Heart left ventricle (tissue), 13 donors: ENCODE data around the gene ASTN2.

Experiments
- POLR2A ChIP-seq, 2 donors: fragments of 450-650 bp; IDR thresholded peaks; one replicate each; pipeline ENCODE4 v1.6.1; 2017; ENCODE audit warnings: antibody characterized with exemption in 2 of 2, mild to moderate bottlenecking in 2 of 2, moderate library complexity in 2 of 2
- TF ChIP-seq, protein P1 (sequence below), 12 donors: fragments of 200-600 bp; sonication (generic) in 4 of 12; IDR thresholded peaks; one replicate each; pipeline versions ENCODE4 v1.5.0 to v1.8.0; 2018 to 2022; ENCODE audit warnings: antibody characterized with exemption in 12 of 12, mild to moderate bottlenecking in 5 of 12
- donor health status: ischemic (EF 13 %, LVEDD 7.1; RV severe dilation, severe dysfunction).
- donor health status: DM: no; HTN: yes; CAD: no.
- donor health status: DM: no; HTN: no; CAD: no.
- donor health status: ischemic (EF 25% LVEDD 6.9; RV normal size, moderate dysfunction).
- donor health status: ischemic (EF 25% LVEDD 5.7; RV mildly dilated, moderate dysfunction).
- donor health status: ischemic (EF 35%, LVEDD 5.7; RV mildly dilated, moderate dysfunction).
- donor health status: nonischemic (EF 11% LVEDD 7.7; RV severe dilation, severe dysfunction).
- donor health status: DM: yes; HTN: yes; CAD: no.
- donor health status: PGD.
- donor health status: ischemic (EF 29% LVEDD 5.4; RV normal size, mild dysfunction).
- donor health status: nonischemic (EF 23%, LVEDD 6.1; RV moderate dilation, normal function).

DNA sequence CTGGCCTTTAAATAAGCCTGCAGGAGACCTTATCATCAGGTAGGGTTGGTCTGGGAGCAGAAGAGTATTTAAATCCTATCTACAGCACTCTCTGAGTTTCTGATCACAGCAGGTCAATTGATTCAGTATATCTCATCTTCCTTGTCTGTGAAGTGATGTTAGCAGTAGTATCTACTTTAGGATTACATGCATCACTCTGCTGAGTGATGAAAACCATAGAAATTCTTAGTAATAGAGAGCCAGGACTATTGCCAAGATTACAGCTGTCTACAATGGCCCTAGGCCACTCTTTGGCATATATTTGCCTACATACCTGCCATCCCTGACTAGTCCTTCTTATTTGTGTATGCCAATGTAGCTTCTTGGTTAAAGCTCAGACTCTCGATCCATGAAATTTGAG is 183.8 kb downstream of the ASTN2 start:
- TF ChIP-seq, protein P1, sequence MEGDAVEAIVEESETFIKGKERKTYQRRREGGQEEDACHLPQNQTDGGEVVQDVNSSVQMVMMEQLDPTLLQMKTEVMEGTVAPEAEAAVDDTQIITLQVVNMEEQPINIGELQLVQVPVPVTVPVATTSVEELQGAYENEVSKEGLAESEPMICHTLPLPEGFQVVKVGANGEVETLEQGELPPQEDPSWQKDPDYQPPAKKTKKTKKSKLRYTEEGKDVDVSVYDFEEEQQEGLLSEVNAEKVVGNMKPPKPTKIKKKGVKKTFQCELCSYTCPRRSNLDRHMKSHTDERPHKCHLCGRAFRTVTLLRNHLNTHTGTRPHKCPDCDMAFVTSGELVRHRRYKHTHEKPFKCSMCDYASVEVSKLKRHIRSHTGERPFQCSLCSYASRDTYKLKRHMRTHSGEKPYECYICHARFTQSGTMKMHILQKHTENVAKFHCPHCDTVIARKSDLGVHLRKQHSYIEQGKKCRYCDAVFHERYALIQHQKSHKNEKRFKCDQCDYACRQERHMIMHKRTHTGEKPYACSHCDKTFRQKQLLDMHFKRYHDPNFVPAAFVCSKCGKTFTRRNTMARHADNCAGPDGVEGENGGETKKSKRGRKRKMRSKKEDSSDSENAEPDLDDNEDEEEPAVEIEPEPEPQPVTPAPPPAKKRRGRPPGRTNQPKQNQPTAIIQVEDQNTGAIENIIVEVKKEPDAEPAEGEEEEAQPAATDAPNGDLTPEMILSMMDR (IDR thresholded peaks at IDR 0.05): no peak
- no peak for TF ChIP-seq POLR2A (IDR thresholded peaks at IDR 0.05)
